BLaER1 treated with 17β-estradiol and CSF1 and Interleukin-3, amounts not matched to agents 10 nM and 100 nM (cell line): Measurements from ENCODE around the gene PGAP6.
A peak's percentile ranks its signal among the peaks of the same experiment; 100 is the strongest.

Experiments
- H3K27ac ChIP-seq, 11 experiments: shearing (Covaris generic); formaldehyde crosslinking; 2 replicates each; pipeline ENCODE4 v1.8.1; 2022
- H3K27me3 ChIP-seq, 11 experiments: shearing (Covaris generic); formaldehyde crosslinking; 2 replicates each; pipeline ENCODE4 v1.8.1; 2022
- H3K36me3 ChIP-seq, 11 experiments: shearing (Covaris generic); formaldehyde crosslinking; 2 replicates each; pipeline ENCODE4 v1.8.1; 2022
- H3K4me1 ChIP-seq, 10 experiments: shearing (Covaris generic); formaldehyde crosslinking; 2 replicates each; pipeline ENCODE4 v1.8.1; 2022
- H3K4me2 ChIP-seq, 11 experiments: shearing (Covaris generic); formaldehyde crosslinking; 2 replicates each; pipeline ENCODE4 v1.8.1; 2022
- H3K4me3 ChIP-seq, 10 experiments: shearing (Covaris generic); formaldehyde crosslinking; 2 replicates each; pipeline ENCODE4 v1.8.1; 2022
- H3K9ac ChIP-seq, 11 experiments: shearing (Covaris generic); formaldehyde crosslinking; 2 replicates each; pipeline ENCODE4 v1.8.1; 2022
- H3K9me3 ChIP-seq, 11 experiments: shearing (Covaris generic); formaldehyde crosslinking; replicated peaks in 1 of 11; 2 replicates each; pipeline ENCODE4 v1.8.1; 2022
- H4K20me1 ChIP-seq, 11 experiments: shearing (Covaris generic); formaldehyde crosslinking; 2 replicates each; pipeline ENCODE4 v1.8.1; 2022
- Cebpa-rat ChIP-seq, 11 experiments: shearing (Covaris generic); IDR thresholded peaks; 2 replicates each; pipeline ENCODE4 v1.8.1; 2022

Gene PGAP6

DNA sequence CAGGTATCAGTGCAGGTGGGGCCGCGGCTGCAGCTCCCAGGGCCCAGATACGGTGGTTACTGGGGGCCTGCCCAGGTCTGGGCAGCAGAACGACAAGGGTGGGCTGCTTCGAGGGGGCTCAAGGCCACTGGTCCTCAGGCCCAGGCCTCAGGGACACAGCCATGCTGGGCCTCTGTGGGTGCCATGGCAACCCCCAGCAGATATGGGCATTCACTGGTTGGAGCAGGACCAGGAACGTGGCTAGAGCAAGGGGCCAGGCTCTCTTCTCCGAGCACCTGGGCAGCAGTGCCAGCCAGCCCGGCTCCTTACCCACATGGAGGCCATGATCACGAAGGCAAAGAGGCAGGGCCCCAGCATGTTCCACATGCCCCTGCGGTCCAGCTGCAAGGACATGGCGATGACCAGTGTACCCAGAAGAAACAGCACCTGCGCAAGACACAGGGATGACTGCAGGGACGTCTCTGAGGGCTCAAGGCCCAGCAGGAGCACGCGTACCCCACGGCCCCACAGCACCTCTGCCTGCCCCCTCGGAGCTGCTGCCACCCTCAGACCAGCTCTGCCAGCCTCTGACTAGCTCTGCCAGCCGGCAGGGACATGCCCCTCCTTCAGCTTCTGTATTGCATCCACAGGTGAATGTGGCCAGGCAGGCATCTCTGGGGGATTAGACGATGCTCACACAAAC is 9.3 kb downstream of the PGAP6 start:
- no peaks in the 10 kb centered on the region for H3K27me3 ChIP-seq
- H3K4me1 ChIP-seq = peaks cover 32 to 48% (median 43%) of the 10 kb centered on the region in 10 experiments
- H3K4me2 ChIP-seq = peak overlapping the region; percentile 79 to 94 (median 89); a peak in 21 of 22 replicates
- H3K36me3 ChIP-seq = peaks cover 69 to 85% (median 76%) of the 10 kb centered on the region in 11 experiments
- H3K4me3 ChIP-seq = no peak overlapping the region; a peak in 1 of 20 replicates
- no peaks in the 10 kb centered on the region for H3K9me3 ChIP-seq
- peaks cover 0 to 90% (median 46%) of the 10 kb centered on the region in 11 experiments; a peak in 20 of 22 replicates for H4K20me1 ChIP-seq
- TF ChIP-seq Cebpa-rat (IDR thresholded peaks at IDR 0.05) = no peak
- H3K9ac ChIP-seq = peak overlapping the region in 7 of 11 experiments; percentile 1 to 67 (median 60); a peak in 9 of 22 replicates
- peak overlapping the region in 4 of 11 experiments; percentile 17 to 61 (median 50); a peak in 6 of 22 replicates for H3K27ac ChIP-seq

DNA sequence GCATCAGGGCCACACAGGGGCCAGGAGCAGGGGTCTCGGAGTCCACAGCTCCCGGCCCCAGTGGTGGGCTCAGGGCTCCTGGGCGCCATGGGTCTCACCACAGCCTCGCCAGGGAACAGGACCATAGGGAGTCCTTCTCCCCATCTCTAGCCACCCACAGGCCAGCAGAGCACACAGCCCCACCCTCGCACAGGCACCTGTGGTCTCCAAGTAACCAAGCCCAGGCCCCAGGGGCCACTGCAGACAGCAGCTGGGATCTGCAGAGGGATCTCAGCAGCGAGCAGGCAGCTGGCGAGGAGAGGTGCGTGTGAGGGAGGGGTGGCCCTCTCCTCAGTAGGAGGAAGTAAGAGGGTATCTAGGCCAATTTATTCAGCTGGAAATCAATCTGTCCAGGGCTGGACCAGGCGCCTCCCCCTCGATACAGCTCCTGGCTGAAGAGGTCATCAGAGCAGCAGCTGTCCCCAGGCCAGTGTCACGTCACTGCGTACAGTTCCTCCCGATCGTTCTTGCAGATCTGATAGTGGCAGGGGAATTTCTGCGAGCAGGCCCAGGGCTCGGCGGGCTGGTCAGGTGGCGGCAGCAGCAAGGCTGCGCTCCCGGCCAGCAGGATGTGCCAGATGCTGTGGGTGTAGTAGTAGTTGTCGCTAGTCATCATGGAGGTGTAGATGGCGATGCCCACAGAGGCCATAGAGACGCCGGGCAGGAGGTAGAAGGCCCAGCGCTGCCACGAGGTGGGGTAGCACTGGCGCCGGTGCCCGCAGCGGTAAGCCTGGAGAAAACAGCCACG is 10.1 kb downstream of the PGAP6 start:
- Histone ChIP-seq H3K9me3 (no peaks in the 10 kb centered on the region), H3K4me3 (peak overlapping the region in 1 of 10 experiments; percentile 20; a peak in 2 of 20 replicates), H3K36me3 (peaks cover 71 to 85% (median 76%) of the 10 kb centered on the region in 11 experiments), H3K27ac (peak overlapping the region in 6 of 11 experiments; percentile 17 to 61 (median 50); a peak in 8 of 22 replicates), H3K4me1 (peaks cover 32 to 55% (median 50%) of the 10 kb centered on the region in 10 experiments), H4K20me1 (peaks cover 0 to 87% (median 43%) of the 10 kb centered on the region in 11 experiments; a peak in 20 of 22 replicates), H3K4me2 (peak overlapping the region; percentile 79 to 94 (median 89)), H3K27me3 (no peaks in the 10 kb centered on the region), H3K9ac (peak overlapping the region in 8 of 11 experiments; percentile 15 to 67 (median 62); a peak in 15 of 22 replicates)
- no peak for TF ChIP-seq Cebpa-rat (IDR thresholded peaks at IDR 0.05)

DNA sequence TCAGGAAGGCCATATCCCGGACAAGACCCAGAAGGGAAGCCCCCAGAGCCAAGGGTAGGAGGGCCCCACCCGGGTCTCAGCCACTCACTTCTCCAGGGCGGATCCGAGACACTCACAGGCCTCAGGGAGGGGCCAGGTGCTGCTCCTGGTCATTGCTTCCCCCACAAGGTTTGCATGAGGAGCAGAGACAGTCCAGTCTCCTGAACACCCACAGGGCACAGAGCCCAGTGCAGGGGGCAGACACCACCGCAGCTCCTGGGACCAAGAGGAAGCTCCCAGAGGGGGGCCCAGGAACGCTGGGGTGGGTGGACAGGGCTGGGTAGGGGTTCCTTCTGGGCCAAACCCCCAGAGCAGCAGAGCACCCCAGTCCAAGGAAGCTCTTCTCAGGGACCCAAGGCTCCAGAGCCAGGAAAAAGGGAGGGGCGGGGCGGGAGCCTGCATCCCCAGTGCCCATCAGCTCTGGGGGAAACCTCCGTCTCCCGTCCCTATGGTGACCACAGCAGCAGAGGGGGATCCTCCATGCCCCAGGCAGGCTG is 10.7 kb downstream of the PGAP6 start:
- Histone ChIP-seq H3K9me3 (no peaks in the 10 kb centered on the region), H3K27me3 (no peaks in the 10 kb centered on the region), H4K20me1 (peaks cover 0 to 87% (median 40%) of the 10 kb centered on the region in 11 experiments; a peak in 20 of 22 replicates), H3K36me3 (peaks cover 68 to 85% (median 76%) of the 10 kb centered on the region in 11 experiments), H3K4me1 (peaks cover 32 to 62% (median 57%) of the 10 kb centered on the region in 10 experiments), H3K4me2 (peak overlapping the region; percentile 79 to 94 (median 89)), H3K4me3 (peak overlapping the region in 9 of 10 experiments; percentile 20 to 66 (median 55); a peak in 15 of 20 replicates), H3K27ac (peak overlapping the region; percentile 9 to 61 (median 49); a peak in 18 of 22 replicates), H3K9ac (peak overlapping the region in 10 of 11 experiments; percentile 14 to 68 (median 62); a peak in 17 of 22 replicates)
- TF ChIP-seq Cebpa-rat (IDR thresholded peaks at IDR 0.05) = no peak

DNA sequence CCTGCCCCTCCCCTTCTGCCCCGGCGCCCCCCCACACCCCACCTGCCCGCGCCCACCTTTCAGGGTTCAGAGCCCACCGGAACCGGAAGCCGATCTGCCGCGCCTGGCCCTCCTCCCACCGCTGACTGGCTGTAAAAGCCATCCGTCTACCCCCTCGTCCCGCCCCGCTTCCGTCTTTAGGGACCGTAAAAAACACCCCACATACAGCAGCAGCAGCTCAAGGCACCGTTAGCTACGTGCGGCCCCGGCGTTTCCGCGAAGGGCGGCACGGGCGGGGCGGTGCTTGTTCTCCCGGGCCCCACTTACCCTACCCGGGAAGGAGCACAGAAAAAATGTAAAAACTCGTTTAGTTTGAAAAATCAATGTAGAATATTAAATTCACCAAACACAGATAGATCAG is 11.3 kb downstream of the PGAP6 start, which contains the start of gene MRPL28:
Gene MRPL28, minus strand, starts transcription at position 96 of the 400 bp plus-strand sequence. CDS start 320 bp downstream, outside the sequence.
- Histone ChIP-seq H3K9ac (peak within 1 kb of the TSS; percentile 40 to 79 (median 69); a peak in 21 of 22 replicates), H3K4me1 (peaks cover 32 to 67% (median 62%) of the 10 kb centered on the region in 10 experiments), H3K27me3 (no peaks in the 10 kb centered on the region), H3K36me3 (peaks cover 63 to 81% (median 72%) of the 10 kb centered on the region in 11 experiments), H3K9me3 (no peaks in the 10 kb centered on the region), H3K4me3 (peak within 1 kb of the TSS; percentile 43 to 66 (median 55)), H4K20me1 (peaks cover 0 to 85% (median 42%) of the 10 kb centered on the region in 11 experiments; a peak in 20 of 22 replicates), H3K4me2 (peak within 1 kb of the TSS; percentile 84 to 98 (median 94)), H3K27ac (peak within 1 kb of the TSS; percentile 9 to 61 (median 49); a peak in 18 of 22 replicates)
- TF ChIP-seq Cebpa-rat (IDR thresholded peaks at IDR 0.05) = no peak

DNA sequence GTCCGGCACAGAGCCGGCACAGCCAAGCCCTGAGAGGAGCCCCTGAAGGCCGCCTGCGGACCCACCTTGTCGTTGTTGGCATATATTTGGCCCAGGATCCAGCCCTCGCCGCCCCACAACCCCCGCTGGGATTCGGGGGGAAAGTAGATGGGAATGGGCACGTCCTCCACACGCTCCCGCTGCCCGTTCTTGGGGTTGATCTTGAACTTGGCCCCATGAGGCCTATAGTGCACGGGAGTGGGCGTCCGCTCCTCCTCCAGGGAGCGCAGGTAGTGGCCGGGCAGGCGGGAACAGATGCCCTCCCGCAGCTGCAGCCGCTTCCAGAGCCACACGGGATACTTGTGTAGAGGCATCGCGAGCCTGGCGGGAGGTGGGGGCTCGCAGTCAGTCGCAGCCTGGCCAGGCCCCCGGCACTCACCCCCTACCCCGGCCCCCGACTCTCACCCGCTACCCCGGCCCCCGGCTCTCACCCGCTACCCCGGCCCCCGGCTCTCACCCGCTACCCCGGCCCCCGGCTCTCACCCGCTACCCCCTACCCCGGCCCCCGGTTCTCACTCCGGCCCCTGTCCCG is 11.8 kb downstream of the PGAP6 start:
- Histone ChIP-seq H3K27me3 (no peaks in the 10 kb centered on the region), H3K4me2 (peak overlapping the region; percentile 84 to 98 (median 94)), H4K20me1 (peaks cover 0 to 80% (median 42%) of the 10 kb centered on the region in 11 experiments; a peak in 20 of 22 replicates), H3K27ac (peak overlapping the region in 1 of 11 experiments; percentile 22; a peak in 3 of 22 replicates), H3K4me1 (peaks cover 32 to 72% (median 65%) of the 10 kb centered on the region in 10 experiments), H3K4me3 (peak overlapping the region; percentile 43 to 66 (median 55)), H3K9ac (peak overlapping the region; percentile 40 to 79 (median 69); a peak in 21 of 22 replicates), H3K9me3 (no peaks in the 10 kb centered on the region), H3K36me3 (peaks cover 58 to 76% (median 68%) of the 10 kb centered on the region in 11 experiments)
- TF ChIP-seq Cebpa-rat (IDR thresholded peaks at IDR 0.05) = no peak

DNA sequence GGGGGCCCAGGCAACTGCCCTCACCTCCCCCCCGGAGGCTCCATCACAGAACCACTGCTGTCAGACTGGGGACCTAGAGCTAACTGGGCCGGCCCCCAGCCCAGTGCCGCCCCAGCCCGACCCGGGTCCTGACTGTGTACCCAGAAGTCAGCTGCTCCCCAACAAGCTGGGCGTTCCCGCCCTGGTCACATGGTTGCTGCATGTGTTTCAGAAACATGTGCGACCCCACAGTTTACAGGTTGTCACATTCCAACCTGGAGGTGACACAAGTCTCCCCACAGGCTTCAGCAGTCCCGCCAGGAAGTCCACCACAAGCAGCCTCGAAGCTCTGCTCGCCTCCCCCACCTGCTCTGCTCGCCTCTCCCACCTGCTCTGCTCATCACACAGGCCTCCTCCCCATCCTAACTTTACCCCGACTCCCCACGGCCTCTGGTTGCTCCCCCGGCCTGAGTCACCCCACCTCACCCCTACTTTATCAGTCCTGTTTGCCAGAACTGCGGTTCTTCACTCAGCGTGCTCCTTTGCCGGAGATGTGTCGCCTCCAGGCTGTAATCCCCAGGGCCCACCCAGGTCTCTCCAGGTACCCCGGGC is 12.4 kb downstream of the PGAP6 start:
- Histone ChIP-seq H3K27me3 (no peaks in the 10 kb centered on the region), H3K4me3 (peak overlapping the region; percentile 43 to 66 (median 55)), H3K36me3 (peaks cover 52 to 71% (median 62%) of the 10 kb centered on the region in 11 experiments), H3K9ac (peak overlapping the region; percentile 40 to 79 (median 69); a peak in 21 of 22 replicates), H3K9me3 (no peaks in the 10 kb centered on the region), H3K4me2 (peak overlapping the region; percentile 84 to 98 (median 94)), H3K4me1 (peaks cover 32 to 77% (median 68%) of the 10 kb centered on the region in 10 experiments), H3K27ac (peak overlapping the region in 1 of 11 experiments; percentile 22; a peak in 3 of 22 replicates), H4K20me1 (peaks cover 0 to 77% (median 42%) of the 10 kb centered on the region in 11 experiments; a peak in 20 of 22 replicates)
- TF ChIP-seq Cebpa-rat (IDR thresholded peaks at IDR 0.05) = no peak

DNA sequence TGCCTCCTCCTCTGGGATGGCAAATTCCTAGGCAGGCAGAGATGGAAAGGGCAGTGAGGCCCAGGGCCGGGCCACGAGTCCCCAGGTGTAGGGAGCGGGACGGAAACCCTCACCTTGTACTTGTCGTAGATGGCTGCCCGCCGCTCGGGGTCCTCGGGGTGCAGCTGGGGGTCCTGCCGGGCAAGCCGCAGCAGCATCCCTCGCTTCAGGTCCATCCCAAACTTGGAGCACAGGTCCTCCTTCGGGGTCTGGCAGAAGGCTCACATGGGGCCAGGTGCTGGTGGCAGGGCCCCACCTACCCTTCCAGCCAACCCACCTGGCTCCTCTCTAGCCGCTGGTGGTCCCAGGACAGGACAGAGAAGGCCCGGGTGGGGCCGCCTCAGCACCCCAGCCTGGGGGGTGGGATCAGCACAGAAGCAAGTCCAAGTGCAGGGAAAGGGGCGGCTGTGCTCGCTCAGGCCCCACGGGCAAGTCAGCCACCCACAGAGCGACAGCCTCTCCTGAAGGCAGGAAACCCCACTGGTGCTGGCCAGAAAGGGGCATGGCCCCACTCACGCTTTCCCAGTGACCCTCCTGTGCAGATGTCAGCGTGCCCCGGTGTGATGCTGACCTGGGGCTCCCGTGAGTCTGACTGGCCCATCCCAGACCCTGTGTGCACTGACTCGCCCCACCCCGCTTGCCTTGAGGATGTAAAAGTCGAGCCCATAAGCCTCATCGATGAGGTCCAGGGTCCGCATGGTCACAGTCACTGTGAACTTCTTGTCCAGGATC is 13.2 kb downstream of the PGAP6 start:
- peak overlapping the region; percentile 6 to 79 (median 68); a peak in 10 of 22 replicates for H3K9ac ChIP-seq
- peaks cover 44 to 63% (median 54%) of the 10 kb centered on the region in 11 experiments for H3K36me3 ChIP-seq
- peak overlapping the region in 9 of 11 experiments; percentile 84 to 98 (median 95); a peak in 16 of 22 replicates for H3K4me2 ChIP-seq
- no peak for TF ChIP-seq Cebpa-rat (IDR thresholded peaks at IDR 0.05)
- H3K4me1 ChIP-seq = peaks cover 32 to 83% (median 72%) of the 10 kb centered on the region in 10 experiments
- no peak overlapping the region for H3K4me3 ChIP-seq
- H3K9me3 ChIP-seq = no peaks in the 10 kb centered on the region
- no peak overlapping the region for H3K27ac ChIP-seq
- H4K20me1 ChIP-seq = peaks cover 0 to 74% (median 42%) of the 10 kb centered on the region in 11 experiments; a peak in 20 of 22 replicates
- H3K27me3 ChIP-seq = no peaks in the 10 kb centered on the region
